Stomach (tissue), 9 donors: ENCODE data around the gene CD19. TPM values are rescaled to one million over a fixed set of nuclear protein-coding genes. Genes with fewer than 3 reads are reported as not detected.

Experiments
- DNase-seq, 2 donors: peaks; one replicate each; pipeline versions ENCODE4 v3.0.0 to v3.0.0-alpha.2; 2013 to 2019
- H3K27ac ChIP-seq, 5 donors: fragments of 200-600 bp in 4 of 5; sonication (generic) in 4 of 5; one replicate each; pipeline ENCODE4 v1.5.1; 2013 to 2019; ENCODE audit warnings: mild to moderate bottlenecking in 1 of 5, moderate library complexity in 1 of 5
- H3K27me3 ChIP-seq, 3 donors: fragments of 200-600 bp; sonication (generic); one replicate each; pipeline ENCODE4 v1.5.1; 2017 to 2019; ENCODE audit warnings: mixed run types in 1 of 3
- H3K36me3 ChIP-seq, 4 donors: fragments of 200-600 bp; sonication (generic); 1 replicate in 3 of 4; 2 replicates in 1 of 4; pipeline ENCODE4 v1.5.1; 2016 to 2019
- H3K4me1 ChIP-seq, 4 donors: fragments of 200-600 bp; sonication (generic); one replicate each; pipeline ENCODE4 v1.5.1; 2016 to 2019
- H3K4me3 ChIP-seq, 4 donors: fragments of 200-600 bp; sonication (generic) in 3 of 4; one replicate each; pipeline ENCODE4 v1.5.1; 2016 to 2019; ENCODE audit warnings: mild to moderate bottlenecking in 1 of 4
- H3K9me3 ChIP-seq, 4 donors: fragments of 200-600 bp; sonication (generic); one replicate each; pipeline ENCODE4 v1.5.1; 2016 to 2019
- CTCF ChIP-seq, 7 experiments: fragments of 450-650 bp in 4 of 7; fragments of 200-600 bp in 3 of 7; sonication (generic) in 3 of 7; IDR thresholded peaks; one replicate each; pipeline ENCODE4 v1.5.1; 2016 to 2019; ENCODE audit warnings: antibody characterized with exemption in 7 of 7, control low read depth in 2 of 7, mild to moderate bottlenecking in 1 of 7
- EP300 ChIP-seq: sonication (generic); formaldehyde crosslinking; IDR thresholded peaks from one replicate; pipeline ENCODE4 v1.6.1; 2017; ENCODE audit warnings: antibody characterized with exemption
- POLR2A ChIP-seq, 4 donors: fragments of 450-650 bp; IDR thresholded peaks; one replicate each; pipeline ENCODE4 v1.6.1; 2016; ENCODE audit warnings: antibody characterized with exemption in 4 of 4, control low read depth in 2 of 4, mild to moderate bottlenecking in 1 of 4, moderate library complexity in 1 of 4
- POLR2AphosphoS5 ChIP-seq, 3 donors: sonication (generic); formaldehyde crosslinking; IDR thresholded peaks; one replicate each; pipeline ENCODE4 v1.6.1; 2016; ENCODE audit warnings: antibody characterized with exemption in 3 of 3
- WGBS, 5 donors: extraction: QIAGEN DNeasy Blood & Tissue Kit in 3 of 5; methylation state at CpG; one replicate each; pipeline versions ENCODE4 v1.1.5 to v1.1.7; 2013 to 2018; 5-methylcytosine and 5-hydroxymethylcytosine counted together
- intact Hi-C: fragments of 100-400 bp; cut with DNase I; formaldehyde crosslinking; loops from one replicate; pipeline ENCODE4 v1.15.1; 2023; ENCODE audit warnings: low total_unique reads
- polyA plus RNA-seq, 3 donors: library from polyadenylated mRNA; stranded (reverse); fragments of 200-250 nt; gene quantifications; one replicate each; pipeline ENCODE4 v1.2.3, GENCODE V29; 2013
- total RNA-seq, 5 donors: library from RNA; depleted of rRNA; stranded (reverse); fragments of >200 nt; gene quantifications; one replicate each; pipeline versions ENCODE4 v1.1.0 to v1.2.3, GENCODE V29; 2014 to 2016
- donor health status: healthy with polysubstance abuse.
- donor health status: Bipolar disorder and iron deficiency.
- donor health status: healthy.

The CD19 gene
- total and polyA plus RNA-seq, 8 donors: 0.29 to 3.8 (median 0.56) TPM; not detected in 3

- H3K27me3 ChIP-seq: no peaks in the 10 kb centered on the region
- no peak for DNase-seq
- intact Hi-C loops: no loop called here
- H3K36me3 ChIP-seq: peaks cover 4 to 48% (median 47%) of the 10 kb centered on the region in 4 donors
- no peak overlapping the region for H3K4me3 ChIP-seq
- no peak overlapping the region for H3K27ac ChIP-seq
- 84 to 89% (median 85%) methylated on average over 20 to 29 of the region's 29 CpGs for WGBS, 5 donors
- H3K9me3 ChIP-seq: no peaks in the 10 kb centered on the region
- TF ChIP-seq EP300: no peak
- H3K4me1 ChIP-seq: no peaks in the 10 kb centered on the region
Measured at GRCh38 chr16:28903344-28904042, 28.3 kb upstream of the CD19 start.

GRCh38 chr16:28904363-28904762 lies 27.4 kb upstream of the CD19 start:
- intact Hi-C loops: no loop called here

GRCh38 chr16:28904828-28905227 lies 26.9 kb upstream of the CD19 start:
- DNase-seq: no peak
- H3K4me1 ChIP-seq: no peaks in the 10 kb centered on the region
- 60 to 96% (median 93%) methylated on average over 1 to 16 of the region's 16 CpGs for WGBS, 5 donors
- no peaks in the 10 kb centered on the region for H3K9me3 ChIP-seq
- no peak overlapping the region for H3K27ac ChIP-seq
- no peaks in the 10 kb centered on the region for H3K27me3 ChIP-seq
- peaks cover 6 to 60% (median 59%) of the 10 kb centered on the region in 4 donors for H3K36me3 ChIP-seq
- no peak for TF ChIP-seq POLR2AphosphoS5 (IDR thresholded peaks at IDR 0.05)
- TF ChIP-seq POLR2A (IDR thresholded peaks at IDR 0.05): no peak
- no peak for TF ChIP-seq EP300
- TF ChIP-seq CTCF (IDR thresholded peaks at IDR 0.05): no peak
- no peak overlapping the region for H3K4me3 ChIP-seq
- intact Hi-C loops: no loop called here

More at GRCh38 chr16:28904363-28904762, 27.4 kb upstream of the CD19 start:
- Histone ChIP-seq H3K4me1 (no peaks in the 10 kb centered on the region), H3K27me3 (no peaks in the 10 kb centered on the region), H3K9me3 (no peaks in the 10 kb centered on the region), H3K4me3 (no peak overlapping the region), H3K36me3 (peaks cover 6 to 56% (median 55%) of the 10 kb centered on the region in 4 donors), H3K27ac (no peak overlapping the region)
- no peak for DNase-seq
- 76 to 90% (median 82%) methylated on average over 6 to 14 of the region's 14 CpGs for WGBS, 5 donors
- TF ChIP-seq POLR2AphosphoS5 (IDR thresholded peaks at IDR 0.05) (no peak), EP300 (no peak), CTCF (IDR thresholded peaks at IDR 0.05) (no peak), POLR2A (IDR thresholded peaks at IDR 0.05) (no peak)

GRCh38 chr16:28905229-28905754 lies 26.5 kb upstream of the CD19 start:
- Histone ChIP-seq H3K27ac (no peak overlapping the region), H3K9me3 (no peaks in the 10 kb centered on the region), H3K36me3 (peaks cover 6 to 64% (median 62%) of the 10 kb centered on the region in 4 donors), H3K4me1 (no peaks in the 10 kb centered on the region), H3K4me3 (no peak overlapping the region), H3K27me3 (no peaks in the 10 kb centered on the region)
- intact Hi-C loops: no loop called here
- TF ChIP-seq EP300: no peak
- no peak for TF ChIP-seq POLR2A (IDR thresholded peaks at IDR 0.05)
- no peak for TF ChIP-seq POLR2AphosphoS5 (IDR thresholded peaks at IDR 0.05)
- no peak for TF ChIP-seq CTCF (IDR thresholded peaks at IDR 0.05)
- no peak for DNase-seq
- 77 to 92% (median 88%) methylated on average over 5 to 9 of the region's 9 CpGs for WGBS, 5 donors

GRCh38 chr16:28905800-28906372 lies 25.9 kb upstream of the CD19 start:
- no peak for TF ChIP-seq POLR2AphosphoS5 (IDR thresholded peaks at IDR 0.05)
- no peak for TF ChIP-seq POLR2A (IDR thresholded peaks at IDR 0.05)
- TF ChIP-seq CTCF (IDR thresholded peaks at IDR 0.05): no peak
- no peak for TF ChIP-seq EP300
- Histone ChIP-seq H3K27me3 (no peaks in the 10 kb centered on the region), H3K27ac (no peak overlapping the region), H3K9me3 (no peaks in the 10 kb centered on the region), H3K4me3 (no peak overlapping the region), H3K36me3 (peaks cover 6 to 70% (median 68%) of the 10 kb centered on the region in 4 donors), H3K4me1 (no peaks in the 10 kb centered on the region)
- intact Hi-C loops: no loop called here
- DNase-seq: no peak
- 79 to 87% (median 87%) methylated on average over 21 to 24 of the region's 24 CpGs for WGBS, 5 donors
